SIG-M5 treated with dmso at 0.1 percent for 504 hours (cell line): ENCODE measurements around the gene RPL4.
"Not testable (repeated sequence)": the region's sequence is repeated elsewhere in the genome, so short reads cannot be mapped to it uniquely, and the experiment has no call there.

Source experiments
- DNase-seq: peaks from one replicate; lab custom pipeline; 2025; ENCODE audit not compliant: unreplicated experiment; lab: John Stamatoyannopoulos, UW

RPL4 gene

GRCh38 chr15:66504563-66505429, at the start of gene RPL4, which contains the start of gene ZWILCH:
RPL4 (minus strand) TSS chr15:66504855; CDS start chr15:66504790, 65 bp downstream.
ZWILCH (plus strand) TSS chr15:66505326; CDS start chr15:66505339, 13 bp downstream.
- DNase-seq = peak; percentile 80

DNA sequence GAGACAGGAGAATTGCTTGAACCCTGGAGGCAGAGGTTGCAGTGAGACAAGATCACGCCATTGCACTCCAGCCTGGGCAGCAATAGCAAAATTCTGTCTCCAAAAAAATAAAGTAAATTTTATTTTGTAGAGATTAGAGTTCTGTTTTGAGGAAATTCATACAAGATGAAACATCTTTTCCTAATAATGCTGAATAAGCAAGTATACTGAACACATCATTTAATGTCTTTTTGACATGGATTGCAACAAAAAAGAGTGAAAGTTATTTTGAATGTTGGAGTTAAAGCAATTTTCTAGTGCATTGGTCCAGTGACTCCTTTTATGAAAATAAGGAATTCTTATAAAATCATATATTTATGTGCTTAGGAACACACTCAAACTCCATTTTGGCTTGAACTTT, 40.6 kb upstream of the RPL4 start:
- no peak for DNase-seq

- DNase-seq = no peak
Observed at GRCh38 chr15:66542896-66543295, 38.2 kb upstream of the RPL4 start.

DNA sequence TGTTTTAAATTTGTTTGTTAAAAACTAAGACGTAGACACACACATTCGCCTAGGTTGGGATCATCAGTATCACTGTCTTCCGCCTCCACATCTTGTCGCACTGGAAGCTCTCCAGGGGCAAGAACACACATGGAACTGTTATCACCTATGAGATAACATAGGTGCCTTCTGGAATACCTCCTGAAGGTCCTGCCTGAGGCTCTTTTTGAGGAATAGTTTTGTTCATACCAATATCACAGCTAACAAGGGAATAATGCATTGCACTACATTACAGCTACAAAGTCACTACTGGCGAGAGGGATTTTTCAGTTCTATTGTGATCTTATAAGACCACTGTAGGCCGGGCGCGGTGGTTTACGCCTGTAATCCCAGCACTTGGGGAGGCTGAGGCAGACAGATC, 30.4 kb upstream of the RPL4 start:
- no peak for DNase-seq

GRCh38 chr15:66524838-66525237, 20.2 kb upstream of the RPL4 start:
- no peak for DNase-seq

GRCh38 chr15:66523926-66524325, 19.3 kb upstream of the RPL4 start:
- DNase-seq = no peak

DNA sequence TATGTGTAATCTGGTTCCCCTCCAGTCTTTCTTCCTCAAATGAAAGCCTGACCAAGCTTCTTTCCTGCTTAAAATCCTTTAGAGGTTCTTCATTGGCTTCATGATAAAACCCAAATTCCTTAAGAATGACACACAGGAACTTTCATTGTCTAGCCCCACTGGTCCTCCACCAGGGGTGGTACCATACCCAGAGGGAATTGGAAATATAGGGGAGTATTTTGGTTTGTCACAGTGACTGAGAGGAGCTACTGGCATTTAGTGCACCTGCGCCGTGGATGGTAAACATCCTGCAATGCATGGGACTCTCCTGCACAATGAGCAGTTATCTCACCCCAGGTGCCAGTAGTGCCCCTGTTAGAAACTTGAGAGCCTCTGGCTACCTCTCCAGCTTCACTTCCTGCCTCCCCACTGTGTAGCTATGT, 11.3 kb upstream of the RPL4 start:
- DNase-seq = no peak

DNA sequence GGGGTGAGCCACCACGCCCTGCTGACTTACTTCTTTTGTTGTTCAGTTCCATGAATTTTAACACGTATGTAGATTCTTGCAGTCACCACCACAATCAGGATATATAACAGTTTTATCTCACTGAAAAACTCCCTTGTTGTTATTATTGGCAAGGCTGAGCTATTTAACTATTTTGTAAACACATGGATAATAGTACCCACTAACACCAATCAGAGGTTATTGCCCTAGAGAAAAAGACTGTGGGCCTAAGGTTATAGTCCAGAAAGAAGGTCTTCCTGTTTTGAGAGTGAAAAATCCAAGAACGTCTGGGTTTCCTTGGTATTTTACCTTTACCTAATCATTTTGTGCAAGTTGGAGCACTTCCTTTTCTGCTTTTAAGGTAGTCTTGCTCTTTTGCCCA, 9.9 kb upstream of the RPL4 start:
- no peak for DNase-seq

- no peak for DNase-seq
Observed at GRCh38 chr15:66508293-66508883, 3.7 kb upstream of the RPL4 start.

DNA sequence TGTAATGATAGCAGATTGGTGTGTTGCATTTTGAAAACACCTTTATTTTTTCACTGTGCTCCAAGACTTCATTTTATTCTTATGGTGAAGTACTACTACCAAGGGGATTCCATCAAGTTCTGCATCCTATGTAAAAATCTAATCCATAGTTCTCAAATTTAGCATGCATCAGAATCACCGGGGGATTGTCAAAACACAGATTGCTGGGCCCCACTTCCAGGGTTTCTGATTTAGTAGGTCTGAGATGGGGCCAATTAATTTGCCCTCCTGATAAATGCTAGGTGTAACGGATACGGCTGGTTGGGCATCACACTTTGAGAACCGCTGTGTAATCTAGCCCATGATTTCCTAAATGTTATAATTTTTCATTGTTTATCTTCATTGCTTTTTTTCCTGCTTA, 1.2 kb upstream of the RPL4 start:
- DNase-seq = no peak

GRCh38 chr15:66505430-66505811, 766 bp upstream of the RPL4 start:
- no peak for DNase-seq

DNA sequence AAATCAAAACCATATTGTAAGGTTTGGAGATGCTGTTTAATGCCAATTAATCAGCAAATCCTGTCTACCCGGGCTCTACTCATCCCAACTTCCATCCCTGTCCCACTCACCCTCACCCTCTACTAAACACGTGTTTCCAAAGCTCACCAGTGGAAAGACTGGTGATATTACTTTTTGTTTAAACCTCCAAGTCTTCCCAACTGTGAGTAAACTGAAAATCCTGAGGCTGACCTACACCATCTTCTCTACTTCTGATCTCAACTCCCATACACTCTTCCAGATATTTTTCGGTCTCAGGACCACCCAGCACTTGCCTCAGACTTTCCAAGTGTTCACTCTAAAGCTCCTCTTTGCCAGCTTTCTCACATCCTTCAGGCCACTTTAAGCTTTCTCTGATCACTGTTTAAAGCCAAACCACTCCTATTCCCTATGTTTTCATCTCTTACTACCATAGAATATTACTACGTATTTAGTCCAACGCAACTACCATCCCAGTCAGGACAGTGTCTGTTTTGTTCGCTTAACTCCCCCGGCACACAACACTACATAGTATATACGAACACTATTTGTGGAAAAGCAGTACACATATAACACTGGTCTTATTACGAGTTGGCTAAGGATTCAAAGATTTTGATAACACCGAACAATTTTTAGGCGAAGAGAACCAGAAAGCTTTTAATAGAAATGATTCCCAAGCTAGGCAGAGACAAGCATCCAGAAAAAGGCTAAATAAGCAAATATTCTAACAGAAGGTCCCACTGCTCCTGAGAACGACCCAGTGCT, 684 bp downstream of the RPL4 start:
- DNase-seq = no peak

DNA sequence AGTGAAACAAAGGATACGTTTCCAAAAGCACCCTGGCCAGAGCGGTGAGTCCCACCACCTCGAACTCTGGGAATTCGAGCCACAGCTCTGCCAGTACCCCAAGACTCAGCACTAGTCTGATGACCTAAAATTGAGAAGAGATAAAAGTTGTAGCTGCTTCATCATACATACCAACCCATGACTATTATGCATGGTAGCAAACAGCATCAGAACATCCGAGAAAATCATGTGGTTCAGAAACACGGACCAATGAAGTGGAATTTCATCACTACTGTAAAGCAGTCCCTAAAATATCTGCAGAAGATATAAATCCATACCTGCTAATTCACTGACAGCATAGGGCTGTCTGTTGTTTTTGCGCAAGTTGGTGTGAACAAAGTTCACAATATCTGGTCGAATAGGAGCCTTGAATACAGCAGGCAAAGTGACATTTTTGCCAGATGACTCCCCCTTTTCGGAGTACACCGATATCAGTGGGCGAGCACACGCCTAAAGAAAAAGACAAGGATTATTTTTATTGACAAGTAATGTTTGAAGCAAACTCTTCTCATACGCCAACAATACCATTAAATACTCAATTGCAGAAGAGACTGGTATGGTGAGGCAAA, 1.5 kb downstream of the RPL4 start:
- DNase-seq = not testable (repeated sequence)

GRCh38 chr15:66502491-66502890, 2.2 kb downstream of the RPL4 start:
- DNase-seq = no peak

DNA sequence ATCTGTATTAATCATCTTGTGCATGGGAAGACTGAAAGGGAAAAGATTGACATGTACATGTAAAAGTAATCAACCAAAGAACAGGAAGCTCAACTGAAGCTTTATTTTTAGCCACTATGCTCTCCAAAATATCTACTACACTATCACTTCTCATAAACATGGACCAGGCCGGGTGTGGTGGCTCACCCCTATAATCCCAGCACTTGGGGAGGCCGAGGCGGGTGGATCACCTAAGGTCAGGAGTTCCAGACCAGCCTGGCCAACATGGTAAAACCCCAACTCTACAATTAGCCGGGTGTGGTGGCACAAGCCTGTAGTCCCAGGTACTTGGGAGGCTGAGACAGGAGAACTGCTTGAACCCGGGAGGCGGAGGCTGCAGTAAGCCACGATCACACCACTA, 4.3 kb downstream of the RPL4 start:
- DNase-seq = not testable (repeated sequence)

- DNase-seq = peak; percentile 28
Observed at GRCh38 chr15:66498501-66499386, 5.9 kb downstream of the RPL4 start.

DNA sequence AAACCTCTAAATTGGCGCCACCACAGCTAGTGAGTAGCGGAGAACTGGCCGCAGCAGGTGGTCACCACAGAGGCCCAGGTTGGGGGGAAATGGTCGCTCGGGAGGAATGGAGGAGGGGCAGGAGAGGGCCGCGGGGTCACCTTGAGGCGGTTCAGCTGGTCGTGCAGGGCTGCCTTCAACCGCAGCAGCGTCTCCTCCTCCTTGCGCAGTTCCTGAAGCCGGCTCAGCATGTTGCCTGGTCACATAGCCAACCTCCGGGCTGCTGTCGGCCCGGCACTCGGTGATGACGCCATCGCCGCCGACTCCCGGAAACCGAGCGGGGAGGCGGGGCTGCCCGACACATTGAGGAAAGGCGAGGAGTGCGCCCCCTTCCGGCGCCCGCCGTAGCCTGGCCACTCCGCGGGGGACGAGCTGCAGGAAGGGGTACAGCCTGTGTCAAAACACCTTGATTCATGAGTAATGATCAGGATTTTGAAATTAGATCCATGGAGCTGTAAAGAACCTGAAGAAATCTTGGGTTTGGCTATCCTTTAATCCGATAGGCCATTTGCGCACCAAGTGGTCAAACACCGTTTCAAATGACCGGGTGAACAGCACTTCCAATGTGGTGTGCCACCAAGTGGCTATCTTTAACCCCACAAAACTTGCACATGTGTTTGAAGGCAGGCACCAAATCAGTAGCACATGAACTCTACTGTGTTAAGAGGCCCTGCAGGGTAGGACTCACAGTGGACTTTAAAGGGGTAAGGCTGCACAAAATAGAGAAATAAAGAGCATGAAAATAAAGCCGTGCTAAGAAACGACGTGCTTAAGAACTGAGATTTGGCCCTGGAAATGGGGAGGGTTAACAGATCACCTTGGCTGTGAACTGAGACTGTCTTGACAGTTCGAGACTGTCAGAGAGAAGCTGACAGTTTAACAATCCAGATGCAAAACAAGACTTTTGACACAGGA, 6.9 kb downstream of the RPL4 start, which contains the start of gene SNAPC5:
Gene SNAPC5 (minus strand): TSS at position 261 of the 954 bp plus-strand sequence. CDS start 31 bp downstream, at position 230.
- peak; percentile 89 for DNase-seq

- peak; percentile 45 for DNase-seq
Observed at GRCh38 chr15:66496951-66497501, 7.6 kb downstream of the RPL4 start.

GRCh38 chr15:66494262-66494661, 10.4 kb downstream of the RPL4 start:
- no peak for DNase-seq
